ENCODE measurements around the gene GPX2.

GPX2 gene

DNA sequence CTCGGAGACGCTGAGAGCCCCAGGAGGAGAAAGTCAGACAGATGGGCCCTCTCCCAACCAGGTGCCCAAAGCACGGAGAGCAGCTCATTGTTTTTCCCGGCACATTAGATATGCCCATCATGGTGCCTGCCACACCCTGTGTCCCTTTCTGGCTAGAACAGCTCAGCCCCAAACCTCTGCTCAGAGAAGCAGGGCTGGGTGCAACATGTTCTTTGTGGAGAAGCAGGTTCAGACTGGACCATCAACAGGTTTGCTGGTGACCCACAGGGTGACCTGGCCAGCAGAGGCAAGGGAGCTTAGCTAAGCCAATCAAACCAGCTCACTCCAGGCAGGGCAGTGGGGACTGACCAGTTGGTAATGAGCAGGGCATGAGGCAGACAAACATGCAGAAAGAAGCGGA is 16.2 kb upstream of the GPX2 start:
- DNase-seq: no peak

DNA sequence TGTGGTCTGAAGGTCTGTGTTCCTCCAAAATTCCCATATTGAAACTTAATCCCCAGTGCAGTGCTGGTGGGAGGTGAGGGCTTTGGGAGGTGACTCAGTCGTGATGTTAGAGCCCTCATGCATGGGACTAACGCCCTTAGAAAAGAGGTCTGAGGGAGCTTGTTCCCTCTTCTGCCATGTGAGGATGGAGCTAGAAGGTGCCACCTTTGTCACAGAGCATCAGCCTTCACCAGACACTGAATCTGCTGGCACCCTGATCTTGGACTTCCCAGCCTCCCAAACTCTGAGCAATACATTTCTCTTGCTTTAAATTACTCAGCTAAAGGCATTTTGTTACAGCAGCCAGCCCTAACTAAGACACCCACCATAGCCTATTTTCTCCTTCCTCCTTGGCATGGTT is 15.7 kb upstream of the GPX2 start:
- DNase-seq: no peak

DNA sequence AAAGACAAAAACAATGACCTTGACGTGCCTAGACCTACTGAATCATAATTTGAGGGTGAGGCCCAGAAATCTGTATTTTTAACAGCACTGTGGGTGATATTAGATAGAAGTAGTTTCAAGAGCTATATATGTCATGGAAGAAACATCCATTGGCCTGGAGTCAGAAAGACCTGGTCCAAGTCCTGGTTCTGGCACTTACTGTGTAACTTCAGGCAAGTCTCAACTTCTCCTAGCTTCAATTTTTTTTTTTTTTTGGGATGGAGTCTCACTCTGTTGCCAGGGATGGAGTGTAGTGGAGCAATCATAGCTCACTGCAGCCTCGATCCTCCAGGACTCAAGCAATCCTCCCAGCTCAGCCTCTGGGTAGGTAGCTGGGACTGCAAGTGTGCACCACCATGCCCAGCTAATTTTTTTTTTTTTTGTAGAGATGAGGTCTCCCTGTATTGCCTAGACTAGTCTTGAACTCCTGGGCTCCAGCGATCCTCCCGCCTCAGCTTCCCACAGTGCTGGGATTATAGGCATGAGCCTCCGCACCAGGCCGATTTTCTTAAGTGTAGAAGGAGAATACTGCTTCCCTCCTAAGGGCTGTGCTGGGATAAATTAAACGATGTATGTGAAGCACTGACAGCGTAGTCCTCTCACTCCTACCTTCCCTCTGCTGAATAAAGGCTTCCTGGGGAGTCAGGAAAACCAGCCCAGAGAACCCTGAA is 14.3 kb upstream of the GPX2 start:
- DNase-seq: no peak

DNA sequence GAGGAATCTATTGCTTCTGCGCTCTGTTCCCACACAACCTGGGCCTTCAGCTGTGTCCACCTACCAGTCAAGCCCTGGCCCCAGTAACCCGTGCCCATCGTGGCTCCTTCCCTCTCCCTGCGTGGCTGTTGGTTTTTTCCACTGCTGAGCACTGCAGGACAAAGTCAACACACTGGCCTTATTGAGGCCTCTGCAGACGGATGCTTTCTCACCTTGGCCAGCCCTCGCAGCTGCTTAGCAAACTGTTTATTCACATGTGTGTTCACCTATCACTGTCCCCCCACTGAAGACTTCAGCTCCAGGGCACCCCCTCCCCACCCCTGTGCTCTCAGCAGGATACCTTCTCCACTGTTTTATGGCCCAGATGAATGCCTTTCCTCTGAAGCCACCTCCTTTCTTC is 12.8 kb upstream of the GPX2 start:
- DNase-seq: no peak

DNA sequence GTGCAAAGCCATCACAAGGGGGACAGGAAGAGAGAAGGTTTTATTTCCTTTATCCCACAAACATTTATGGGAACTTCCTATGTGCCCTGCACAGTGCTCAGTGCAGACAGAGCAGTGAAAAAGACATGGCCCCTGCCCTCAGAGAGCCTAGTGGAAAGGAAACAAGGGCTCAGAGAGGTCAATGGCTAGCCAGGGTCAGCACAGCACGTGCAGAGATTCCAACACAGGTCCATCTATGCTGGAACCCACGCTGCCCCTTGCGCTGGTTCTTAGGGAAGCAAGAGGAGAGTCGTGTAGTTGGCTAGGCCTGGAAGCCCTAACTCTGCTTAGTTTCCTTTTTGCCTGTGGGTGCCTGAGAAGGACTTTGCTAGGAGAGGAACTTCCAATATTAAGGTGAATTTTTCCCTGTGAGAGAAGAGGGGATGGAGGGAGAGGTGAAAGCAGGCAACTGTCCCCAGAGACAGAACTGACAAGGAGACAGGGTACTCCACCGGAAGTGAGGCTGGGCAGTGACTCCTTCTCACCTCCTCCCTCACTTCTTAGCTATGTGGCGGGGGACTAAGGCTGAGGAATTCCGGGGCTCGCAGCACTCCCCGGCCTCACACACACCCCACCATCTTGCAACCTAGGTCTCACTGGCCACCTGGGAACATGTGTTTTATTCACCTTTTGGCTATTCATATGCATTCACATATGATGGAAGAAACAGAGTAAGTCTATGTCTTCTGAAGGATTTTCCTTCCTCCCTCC is 12.1 kb upstream of the GPX2 start:
- DNase-seq: no peak

DNA sequence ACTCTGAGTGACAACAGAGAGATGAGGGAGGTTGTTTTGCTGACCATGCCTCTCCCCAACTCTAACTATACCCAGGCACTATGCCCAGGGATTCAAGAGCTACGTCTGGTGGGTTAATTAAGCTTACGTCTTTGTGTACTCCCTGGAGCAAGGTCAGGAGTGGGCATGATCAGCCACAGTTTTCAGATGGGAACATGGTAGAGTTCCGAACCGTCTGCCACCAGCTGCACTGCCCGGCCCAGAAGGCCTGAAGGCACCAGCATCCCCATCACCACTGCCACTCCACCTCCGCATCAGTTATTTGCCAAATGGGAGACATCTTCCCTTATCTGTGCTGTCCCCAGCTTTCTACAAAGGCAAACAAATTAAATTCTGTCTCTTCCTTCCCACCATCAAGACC is 11.1 kb upstream of the GPX2 start:
- no peak for DNase-seq

DNA sequence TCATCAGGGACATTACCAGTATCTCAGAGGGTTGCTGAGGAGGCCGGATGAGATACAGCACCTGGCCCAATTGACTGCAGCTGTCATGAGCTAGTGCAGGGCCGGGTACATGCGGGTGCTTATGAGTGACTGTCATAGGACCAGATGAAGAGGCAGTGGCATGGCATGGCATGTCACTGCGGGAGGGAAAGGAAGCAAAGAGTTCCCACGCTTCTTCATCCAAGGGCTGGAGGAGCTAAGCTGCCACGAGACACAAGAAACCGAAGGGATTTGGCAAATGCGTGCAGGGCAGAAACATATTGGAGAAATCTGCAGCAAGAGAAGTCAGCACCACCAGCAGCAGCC is 10.7 kb upstream of the GPX2 start:
- DNase-seq: no peak

DNA sequence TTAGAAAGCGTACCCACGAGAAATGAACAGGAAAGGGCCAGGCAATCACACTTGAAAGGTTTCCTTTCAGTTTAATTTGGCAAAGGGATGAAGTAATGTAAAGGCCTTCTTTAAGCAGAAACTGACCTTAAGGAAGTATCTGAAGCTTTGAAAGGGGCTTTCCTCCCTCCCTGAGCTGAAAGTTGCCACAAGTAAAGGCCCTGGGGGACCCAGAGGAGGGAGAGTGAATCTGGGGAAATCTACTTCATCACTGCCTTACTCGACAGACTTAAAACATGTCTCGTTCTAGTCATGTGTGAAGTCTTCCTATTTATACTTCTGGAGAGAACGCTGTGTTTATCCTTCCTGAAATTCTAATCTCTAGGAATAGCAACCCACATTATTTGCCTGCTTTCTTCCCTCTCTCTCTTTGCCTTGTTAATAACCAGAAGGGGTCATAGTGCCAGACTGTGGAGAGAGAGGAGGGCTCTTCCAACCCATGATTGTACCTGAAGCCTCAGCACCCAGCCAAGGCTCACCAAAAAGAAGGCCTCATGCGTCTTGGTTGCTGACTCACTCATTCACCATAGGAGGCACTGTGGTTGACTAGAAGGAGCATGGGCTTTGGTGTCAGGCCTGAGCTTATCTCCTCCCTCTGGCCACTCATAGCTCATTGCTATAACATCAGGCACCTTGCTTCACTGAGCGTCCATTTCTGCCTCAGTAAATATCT is 10.2 kb upstream of the GPX2 start:
- DNase-seq: no peak

DNA sequence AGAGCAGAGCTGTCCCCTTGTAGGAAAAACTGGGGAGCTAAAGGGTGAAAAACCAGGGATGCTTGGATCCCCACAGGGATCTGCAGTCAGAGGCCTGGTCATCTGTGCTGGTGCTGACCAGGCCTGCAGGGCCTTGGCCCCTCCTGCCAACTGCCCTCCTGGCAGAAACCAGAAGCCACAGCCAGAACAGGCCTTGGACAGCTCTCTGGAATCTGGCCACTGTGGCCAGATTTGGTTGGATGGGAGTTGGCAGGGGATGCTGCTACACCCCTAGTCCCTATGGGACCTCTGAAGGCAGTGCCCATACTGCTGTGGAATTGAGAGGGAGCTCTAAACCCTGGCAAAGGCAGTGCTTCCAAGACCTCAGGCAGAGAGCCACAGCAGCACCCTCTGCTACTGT is 9.2 kb upstream of the GPX2 start:
- DNase-seq: no peak

DNA sequence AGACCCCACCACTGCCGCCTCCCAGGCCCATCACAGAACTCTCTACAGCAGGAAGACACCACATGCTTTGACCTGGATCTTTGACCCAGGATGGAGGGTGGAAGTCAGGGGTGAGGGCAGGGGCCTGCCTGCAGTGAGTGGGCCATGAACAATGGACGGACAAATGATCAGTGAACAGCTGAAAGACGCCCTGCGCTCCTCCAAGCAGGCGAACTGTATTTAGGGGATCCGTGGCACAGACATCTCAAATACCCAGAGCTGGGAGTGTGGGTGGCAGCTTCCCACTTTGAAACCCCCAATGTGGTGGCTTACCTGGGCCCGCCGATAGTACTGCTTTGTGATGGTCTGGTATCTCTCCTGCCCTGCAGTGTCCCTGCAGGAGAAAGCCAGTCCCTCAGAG is 8.7 kb upstream of the GPX2 start:
- DNase-seq: no peak

DNA sequence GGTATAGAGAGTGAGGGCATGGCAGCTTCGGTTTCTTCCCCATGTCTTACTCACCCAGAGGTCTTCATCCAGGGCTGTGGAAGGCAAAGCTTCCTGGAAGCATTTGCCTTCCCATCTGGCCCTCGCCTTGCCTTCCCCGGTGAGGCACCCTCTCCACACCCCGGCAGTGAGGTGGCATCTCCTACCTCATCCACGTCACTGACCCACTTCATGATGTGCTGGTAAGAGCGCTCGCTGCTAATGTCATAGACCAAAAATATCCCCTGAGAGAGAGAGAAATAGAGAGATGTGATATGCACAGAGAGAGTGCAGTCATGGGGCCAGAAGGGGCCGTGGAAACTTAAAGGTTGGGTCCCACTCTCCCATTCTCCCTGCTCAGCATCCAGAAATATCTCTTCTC is 8.3 kb upstream of the GPX2 start:
- DNase-seq: no peak

DNA sequence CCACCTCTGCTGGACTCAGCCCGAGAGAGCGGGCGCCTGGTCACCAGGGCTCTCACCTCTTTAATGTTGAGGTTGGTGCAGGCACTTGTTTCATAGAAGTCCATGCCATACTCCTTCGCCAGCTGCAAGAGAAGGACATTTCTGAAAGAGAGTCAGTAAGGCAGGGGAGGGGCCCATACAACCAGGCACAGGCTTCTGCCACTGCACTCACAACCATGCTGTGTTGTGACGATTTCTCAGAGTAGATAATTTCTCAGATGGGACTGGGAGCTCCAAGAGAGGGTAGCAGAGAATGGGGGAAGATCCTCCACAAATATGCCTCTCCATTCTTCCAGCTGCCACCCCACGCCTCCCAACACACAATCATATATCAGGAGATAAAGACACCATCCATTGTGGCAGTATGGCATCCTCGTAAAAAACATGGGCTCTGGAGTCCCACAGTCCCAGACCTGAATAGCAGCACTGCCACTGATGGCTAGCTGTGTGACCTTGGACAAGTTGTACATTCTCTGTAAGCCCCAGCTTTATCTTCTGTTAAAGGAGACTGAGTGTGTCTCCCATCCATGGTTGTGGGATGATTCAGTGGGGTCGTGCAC is 6.2 kb upstream of the GPX2 start:
- DNase-seq: no peak

DNA sequence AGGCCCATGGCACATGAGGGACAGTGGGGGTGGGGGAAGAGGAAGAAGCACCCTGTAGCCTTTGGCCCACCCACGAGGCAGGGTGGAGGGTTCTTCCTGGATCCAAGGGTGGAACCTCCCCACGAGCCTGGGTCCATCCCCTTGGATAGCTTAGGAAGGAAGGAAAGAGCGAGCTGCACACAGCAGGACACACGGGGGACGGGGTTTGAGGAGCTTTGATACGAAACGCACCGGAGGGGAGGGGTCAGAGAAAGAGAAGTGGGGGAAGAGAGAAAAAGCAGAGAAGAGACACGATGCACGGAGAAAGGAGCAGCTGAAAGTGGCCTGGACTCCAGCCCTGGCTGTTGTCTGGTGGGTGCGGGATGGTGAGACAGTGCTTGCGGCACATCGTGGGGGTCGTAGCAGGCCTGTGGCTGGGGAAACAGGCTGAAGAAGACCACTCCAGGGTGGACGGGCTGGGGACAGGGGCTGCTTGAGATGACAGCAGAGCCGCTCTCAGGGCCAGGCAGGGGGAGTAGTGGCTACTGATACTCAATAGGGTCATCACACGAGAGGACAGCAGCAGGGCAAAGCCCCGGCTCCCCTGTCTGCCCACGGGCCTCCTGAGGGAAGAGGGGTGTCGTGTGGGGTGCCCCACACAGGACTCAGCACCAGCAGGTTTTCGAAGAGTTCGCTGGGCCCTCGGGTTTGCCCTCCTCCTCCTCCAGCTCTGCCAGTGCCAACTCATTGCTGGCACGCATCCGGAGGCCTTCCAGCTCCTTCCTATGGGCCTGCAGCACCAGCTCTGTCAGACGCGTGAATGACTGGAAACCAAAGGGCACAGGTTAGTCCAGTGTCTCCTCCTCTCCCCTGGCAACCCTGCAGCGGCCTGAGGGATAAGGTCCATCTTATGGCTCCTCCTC is 5.4 kb upstream of the GPX2 start:
- DNase-seq: no peak

DNA sequence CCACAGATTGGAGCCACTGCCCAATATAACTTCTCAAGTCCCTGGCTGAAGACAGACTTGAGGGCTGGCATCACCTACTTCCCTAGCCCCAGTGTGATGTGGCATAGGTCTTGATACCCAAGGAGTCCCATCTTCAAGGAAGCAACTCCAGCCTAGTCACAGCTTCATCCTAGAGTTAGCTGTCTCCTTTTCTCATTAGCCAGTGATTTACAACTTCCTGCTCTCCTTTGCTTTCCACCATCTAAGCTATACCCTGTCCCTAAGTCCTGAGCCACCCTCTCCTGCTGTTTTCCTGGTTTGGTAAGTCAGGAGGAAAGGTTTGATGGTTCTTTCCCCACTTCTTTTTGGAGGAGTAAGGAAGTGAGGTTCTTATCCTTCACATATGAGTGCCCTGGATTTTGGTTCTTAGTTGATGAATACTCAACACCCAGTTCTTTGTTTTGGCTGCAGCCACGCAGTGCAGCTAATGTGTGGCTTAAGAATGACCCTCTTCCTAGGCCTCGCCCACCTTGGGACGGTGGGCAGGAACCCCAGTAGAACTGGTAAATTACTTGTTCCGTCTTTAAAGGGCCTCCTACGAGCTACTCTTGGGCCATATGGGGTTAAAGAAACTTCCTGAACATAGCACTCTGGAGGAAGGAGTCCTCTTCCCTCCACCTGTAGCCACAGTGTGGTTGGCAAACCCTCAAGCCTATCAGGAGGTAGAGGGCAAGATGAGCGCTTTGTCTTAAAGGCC is 3.9 kb upstream of the GPX2 start:
- no peak for DNase-seq

DNA sequence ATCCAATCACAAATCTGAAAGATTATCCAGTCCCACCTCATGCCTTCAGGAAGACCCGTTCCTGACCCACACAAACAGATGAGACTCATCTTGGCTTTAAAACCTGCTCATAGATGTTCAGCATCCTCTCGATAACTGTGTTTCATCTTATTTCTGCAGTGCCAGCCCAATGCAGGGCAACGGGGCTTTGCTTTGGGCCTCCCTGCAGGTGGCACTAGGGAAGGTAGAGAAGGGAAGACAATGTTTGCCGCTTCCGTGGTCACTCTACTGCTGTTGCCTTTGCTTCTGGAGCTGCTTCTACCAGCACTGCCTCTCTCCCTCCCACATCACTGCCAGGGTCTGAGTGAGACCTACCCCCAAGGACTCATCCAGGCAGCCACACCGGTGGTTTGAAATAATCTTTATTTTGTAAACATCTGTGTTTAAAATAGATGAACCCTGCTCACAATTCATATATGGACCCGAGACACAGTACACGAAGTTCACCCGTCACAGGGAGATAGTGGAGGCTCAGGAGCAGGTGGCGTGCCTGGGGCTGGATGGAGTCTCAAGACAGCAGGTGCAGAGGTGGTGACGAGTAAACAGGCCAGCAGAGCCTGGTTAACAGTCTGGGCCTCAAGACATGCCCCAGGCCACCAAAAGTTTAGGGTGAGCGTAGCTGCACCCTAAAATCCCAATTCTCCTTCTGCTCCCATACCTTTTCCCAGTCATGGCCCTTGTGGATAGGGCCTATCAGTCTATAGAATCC is 3.1 kb upstream of the GPX2 start:
- DNase-seq: no peak

DNA sequence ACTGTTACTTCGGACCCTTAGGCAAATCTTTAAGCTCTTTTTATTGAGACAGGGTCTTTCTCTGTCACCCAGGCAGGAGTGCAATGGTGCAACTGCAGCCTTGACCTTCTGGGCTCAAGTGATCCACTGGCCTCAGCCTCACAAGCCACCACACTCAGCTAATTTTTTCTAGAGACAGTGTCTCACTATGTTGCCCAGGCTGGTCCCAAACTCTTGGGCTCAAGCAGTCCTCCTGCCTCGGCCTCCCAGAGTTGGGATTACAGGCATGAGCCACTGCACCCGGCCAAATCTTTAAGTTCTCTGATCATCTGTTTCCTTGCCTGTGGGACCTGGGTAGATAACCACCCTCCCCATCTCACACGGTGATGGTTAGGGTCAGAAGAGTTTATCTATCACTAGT is 2.3 kb upstream of the GPX2 start:
- DNase-seq: no peak

DNA sequence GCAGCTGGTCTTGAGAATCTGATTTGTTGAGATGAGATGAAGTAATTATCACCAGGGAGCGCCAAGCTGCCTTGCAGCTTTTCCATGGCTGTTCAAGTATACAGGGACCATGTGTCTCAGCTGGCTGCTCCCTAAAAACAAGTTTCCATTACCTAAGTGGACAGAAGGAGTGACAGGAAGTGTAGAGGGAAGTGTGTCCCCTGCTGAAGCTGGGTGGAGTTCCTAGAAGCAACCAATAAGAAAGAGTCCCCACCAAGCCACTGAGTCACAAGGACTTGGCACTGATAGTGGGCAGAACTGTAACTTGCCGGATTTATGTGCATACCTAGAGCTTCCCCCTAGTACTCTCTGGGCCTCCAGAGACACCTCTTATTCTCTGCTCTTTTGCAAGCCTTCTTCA is 1.5 kb upstream of the GPX2 start:
- no peak for DNase-seq

DNA sequence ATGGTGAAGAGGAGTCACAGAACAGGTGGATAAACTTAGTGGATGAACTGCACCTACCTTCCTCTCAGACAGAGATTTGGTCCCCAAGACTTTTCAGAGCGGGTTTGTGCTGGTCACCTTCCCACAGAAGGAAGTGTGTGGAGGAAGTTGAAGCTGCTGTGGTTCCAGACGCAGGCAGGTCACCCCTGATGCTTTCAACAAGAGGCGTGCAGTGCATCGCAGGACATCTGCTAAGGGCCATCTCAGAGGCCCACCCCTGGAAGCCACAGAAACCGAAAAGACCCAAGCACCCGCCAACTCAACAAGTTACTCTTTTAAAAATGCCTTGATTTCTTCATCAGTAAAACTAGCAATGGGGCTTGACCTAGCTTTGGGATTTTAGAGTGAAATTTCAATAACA is 1.0 kb upstream of the GPX2 start:
- no peak for DNase-seq

DNA sequence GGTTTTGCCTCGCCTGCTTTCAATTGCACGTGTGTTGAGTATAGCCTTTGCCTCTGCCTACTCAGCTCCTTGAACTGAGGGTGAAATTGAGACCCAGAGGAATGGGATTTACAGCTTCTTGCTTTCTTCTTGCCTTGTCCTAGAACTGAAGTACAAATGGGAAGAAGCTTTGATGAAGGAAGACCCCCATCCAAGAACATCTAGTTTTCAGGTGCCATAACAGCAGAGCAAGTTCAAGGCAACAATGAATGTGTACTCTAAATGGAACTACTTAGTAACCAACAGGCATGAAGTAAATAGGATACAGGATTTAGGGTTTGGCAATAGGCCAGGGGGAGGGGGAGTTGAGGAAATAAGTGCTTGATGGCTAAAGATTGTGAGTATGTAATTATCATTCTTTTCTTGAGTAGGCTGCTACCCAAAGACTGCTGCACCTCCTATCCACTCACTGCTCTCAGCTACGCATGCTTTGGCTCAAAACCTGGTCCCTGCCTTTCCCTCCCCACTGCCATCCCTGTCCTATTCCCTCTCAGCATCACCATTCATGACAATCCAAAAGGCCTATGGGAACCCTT is 2.1 kb downstream of the GPX2 start:
- DNase-seq: no peak

DNA sequence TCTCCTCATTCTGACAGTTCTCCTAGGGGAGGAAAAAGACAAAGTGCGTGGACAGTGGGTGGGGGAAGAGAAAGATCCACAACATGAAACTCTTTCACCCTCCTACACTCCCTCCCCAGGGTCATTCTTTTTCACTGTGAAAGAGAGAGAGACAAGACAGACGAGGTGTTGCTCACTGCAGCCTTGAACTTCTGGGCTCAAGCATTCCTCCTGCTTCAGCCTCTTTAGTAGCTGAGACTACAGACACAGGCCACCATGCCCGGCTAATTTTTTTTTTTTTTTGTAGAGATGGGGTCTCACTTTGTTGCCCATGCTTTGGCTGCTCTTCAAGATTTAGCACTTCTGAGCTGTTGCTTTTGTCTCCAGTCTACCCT is 2.7 kb downstream of the GPX2 start:
- no peak for DNase-seq

Data from CD4-positive, alpha-beta T cell treated with Interleukin-17A for 4 hours (primary cell).